ENCODE results near the gene ARFGAP3. TPM values are rescaled to one million over a fixed set of nuclear protein-coding genes. Genes with fewer than 3 reads are reported as not detected.

The ARFGAP3 gene
- total and polyA plus RNA-seq, 11 donors = 13.3 to 34.0 (median 25.1) TPM

- H3K9me3 ChIP-seq = no peaks in the 10 kb centered on the region
- intact Hi-C loops (cut with DNase I) = no loop called here
- ATAC-seq (no peak), DNase-seq (no peak)
- H3K27ac ChIP-seq = no peak overlapping the region
- peaks cover 0 to 100% (median 99%) of the 10 kb centered on the region in 9 donors for H3K36me3 ChIP-seq
- no peaks in the 10 kb centered on the region for H3K4me1 ChIP-seq
- whole genome bisulfite sequencing, 4 donors = 91 to 95% (median 92%) methylated on average over 5 of the region's 5 CpGs
- H3K27me3 ChIP-seq = no peaks in the 10 kb centered on the region
- H3K4me3 ChIP-seq = no peak overlapping the region
- TF ChIP-seq POLR2A (IDR thresholded peaks at IDR 0.05) = no peak
- no peak for TF ChIP-seq CTCF (IDR thresholded peaks at IDR 0.05)
Measured at GRCh38 chr22:42830161-42830560, 26.9 kb downstream of the ARFGAP3 start.

GRCh38 chr22:42829302-42829701 is 27.8 kb downstream of the ARFGAP3 start:
- no peaks in the 10 kb centered on the region for H3K4me1 ChIP-seq
- H3K4me3 ChIP-seq = no peak overlapping the region
- intact Hi-C loops (cut with DNase I) = no loop called here
- no peak for TF ChIP-seq CTCF (IDR thresholded peaks at IDR 0.05)
- TF ChIP-seq POLR2A (IDR thresholded peaks at IDR 0.05) = no peak
- H3K27me3 ChIP-seq = no peaks in the 10 kb centered on the region
- WGBS, 4 donors = 73 to 79% (median 76%) methylated on average over 3 of the region's 3 CpGs
- ATAC-seq (no peak), DNase-seq (no peak)
- H3K9me3 ChIP-seq = no peaks in the 10 kb centered on the region
- no peak overlapping the region for H3K27ac ChIP-seq
- peaks cover 0 to 100% (median 99%) of the 10 kb centered on the region in 9 donors for H3K36me3 ChIP-seq

GRCh38 chr22:42825796-42826195 is 31.3 kb downstream of the ARFGAP3 start:
- Histone ChIP-seq H3K36me3 (peaks cover 0 to 100% (median 97%) of the 10 kb centered on the region in 9 donors), H3K27me3 (no peaks in the 10 kb centered on the region), H3K9me3 (peaks cover 0 to 6% (median 0%) of the 10 kb centered on the region in 12 donors), H3K27ac (no peak overlapping the region), H3K4me1 (no peaks in the 10 kb centered on the region), H3K4me3 (no peak overlapping the region)
- intact Hi-C loops (cut with DNase I) = no loop called here
- ATAC-seq (no peak), DNase-seq (no peak)
- WGBS, 4 donors = 58 to 74% (median 66%) methylated on average over 3 of the region's 3 CpGs
- no peak for TF ChIP-seq CTCF (IDR thresholded peaks at IDR 0.05)
- no peak for TF ChIP-seq POLR2A (IDR thresholded peaks at IDR 0.05)

GRCh38 chr22:42821386-42821785 is 35.7 kb downstream of the ARFGAP3 start:
- Histone ChIP-seq H3K9me3 (peaks cover 0 to 6% (median 0%) of the 10 kb centered on the region in 12 donors), H3K4me1 (peaks cover 0 to 12% (median 5%) of the 10 kb centered on the region in 12 donors), H3K36me3 (peaks cover 0 to 73% (median 67%) of the 10 kb centered on the region in 9 donors), H3K4me3 (no peak overlapping the region), H3K27me3 (no peaks in the 10 kb centered on the region), H3K27ac (no peak overlapping the region)
- intact Hi-C loops (cut with DNase I) = loop anchor here in 6 of 10 donors (2.0 to 5.0 kb wide), 5 partner anchors 39 to 199 kb away; no protein-coding TSS in a partner anchor
- WGBS, 4 donors = 95 to 98% (median 96%) methylated on average over 3 of the region's 3 CpGs
- ATAC-seq = no peak
- no peak for DNase-seq
- TF ChIP-seq POLR2A (IDR thresholded peaks at IDR 0.05) (no peak), CTCF (IDR thresholded peaks at IDR 0.05) (no peak)

All from heart left ventricle (tissue), 16 donors.